SU-DHL-6 (cell line): ENCODE measurements around the gene C14orf93.

Experiments
- H2AFZ ChIP-seq: fragments of 200-600 bp; sonication (generic); 2 replicates; pipeline ENCODE4 v1.6.1; 2014; ENCODE audit warnings: low read depth, mild to moderate bottlenecking, moderate library complexity, mixed read lengths, antibody characterized with exemption, low read length; ENCODE audit not compliant: severe bottlenecking
- H3F3A ChIP-seq: fragments of 200-600 bp; shearing (Covaris generic); 2 replicates; pipeline ENCODE4 v1.6.0; 2016; ENCODE audit warnings: antibody characterized with exemption, mild to moderate bottlenecking; ENCODE audit not compliant: insufficient read depth
- H3K27ac ChIP-seq: fragments of 200-600 bp; sonication (generic); 2 replicates; pipeline ENCODE4 v1.5.1; 2016; ENCODE audit warnings: low read depth, mild to moderate bottlenecking, low read length, moderate library complexity, mixed read lengths
- H3K27me3 ChIP-seq: fragments of 200-600 bp; sonication (generic), shearing (Covaris generic); 2 replicates; pipeline ENCODE4 v1.6.0; 2014; ENCODE audit warnings: mild to moderate bottlenecking, low read length
- H3K36me3 ChIP-seq: fragments of 200-600 bp; sonication (generic); 2 replicates; pipeline ENCODE4 v1.6.1; 2014; ENCODE audit warnings: mild to moderate bottlenecking, low read length, mixed read lengths
- H3K4me2 ChIP-seq: fragments of 300-600, 200-600 bp; shearing (Covaris generic), sonication (generic); 2 replicates; pipeline ENCODE4 v1.6.0; 2014; ENCODE audit warnings: low read length, low read depth, mild to moderate bottlenecking; ENCODE audit not compliant: poor library complexity, severe bottlenecking
- H3K4me3 ChIP-seq: fragments of 200-600 bp; sonication (generic); 2 replicates; pipeline ENCODE4 v1.5.1; 2014; ENCODE audit warnings: antibody characterized with exemption, low read length, mild to moderate bottlenecking, mixed read lengths; ENCODE audit not compliant: insufficient read depth, poor library complexity, severe bottlenecking
- H3K79me2 ChIP-seq: fragments of 200-600 bp; sonication (generic); 2 replicates; pipeline ENCODE4 v1.6.1; 2014; ENCODE audit warnings: mild to moderate bottlenecking, low read length, moderate library complexity; ENCODE audit not compliant: insufficient read depth
- H3K9ac ChIP-seq: fragments of 200-600 bp; sonication (generic); 2 replicates; pipeline ENCODE4 v1.7.0; 2014; ENCODE audit warnings: mild to moderate bottlenecking, low read length
- H3K9me2 ChIP-seq: fragments of 200-600 bp; sonication (generic); replicated peaks from 2 replicates; pipeline ENCODE4 v1.6.1; 2014; ENCODE audit warnings: low read length; ENCODE audit not compliant: insufficient read depth
- H3K9me3 ChIP-seq: fragments of 200-600 bp; sonication (generic); 2 replicates; pipeline ENCODE4 v1.6.1; 2014; ENCODE audit warnings: low read length, mixed read lengths; ENCODE audit not compliant: insufficient read depth
- H4K20me1 ChIP-seq: fragments of 200-600 bp; sonication (generic); 2 replicates; pipeline ENCODE4 v1.6.1; 2014; ENCODE audit warnings: low read depth, mild to moderate bottlenecking, antibody characterized with exemption, low read length, moderate library complexity, mixed read lengths
- EZH2phosphoT487 ChIP-seq: fragments of 200-600 bp; sonication (generic), shearing (Covaris generic); conservative IDR thresholded peaks from 2 replicates; pipeline ENCODE4 v1.6.1; 2018; ENCODE audit warnings: mild to moderate bottlenecking, antibody characterized with exemption, low read length, moderate library complexity, mixed read lengths
- TF ChIP-seq, protein P1 (sequence below): fragments of 200-600 bp; sonication (generic); IDR thresholded peaks from one replicate; pipeline ENCODE4 v1.5.1; 2017; ENCODE audit warnings: antibody characterized with exemption, mild to moderate bottlenecking, low read length, moderate library complexity; ENCODE audit not compliant: insufficient read depth, poor library complexity, severe bottlenecking

C14orf93 gene

DNA sequence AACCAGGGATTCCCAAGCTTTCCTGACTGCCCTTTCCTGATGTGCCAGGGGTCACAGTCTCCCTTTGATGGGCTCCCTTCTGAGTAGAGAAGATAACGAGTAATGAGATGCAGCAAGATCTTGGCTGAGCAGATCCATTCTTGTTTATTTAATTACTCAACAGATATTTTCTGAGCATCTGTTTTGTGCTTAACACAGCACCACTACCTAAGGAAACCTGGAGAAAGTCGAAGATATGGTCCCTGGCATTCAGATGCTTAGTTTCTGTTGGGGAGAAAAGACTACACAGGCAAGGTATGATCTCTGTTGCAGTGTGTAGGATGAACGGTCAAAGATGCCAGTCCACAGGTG lies 31.5 kb downstream of the C14orf93 start:
- Histone ChIP-seq H3K27me3 (no peaks in the 10 kb centered on the region), H3F3A (no peaks in the 10 kb centered on the region), H2AFZ (no peak overlapping the region), H4K20me1 (no peaks in the 10 kb centered on the region), H3K9me3 (no peaks in the 10 kb centered on the region), H3K27ac (no peak overlapping the region), H3K79me2 (no peaks in the 10 kb centered on the region), H3K4me2 (no peak overlapping the region), H3K36me3 (no peaks in the 10 kb centered on the region), H3K4me3 (no peak overlapping the region), H3K9me2 (no peaks in the 10 kb centered on the region), H3K9ac (no peak overlapping the region)
- TF ChIP-seq, protein P1, sequence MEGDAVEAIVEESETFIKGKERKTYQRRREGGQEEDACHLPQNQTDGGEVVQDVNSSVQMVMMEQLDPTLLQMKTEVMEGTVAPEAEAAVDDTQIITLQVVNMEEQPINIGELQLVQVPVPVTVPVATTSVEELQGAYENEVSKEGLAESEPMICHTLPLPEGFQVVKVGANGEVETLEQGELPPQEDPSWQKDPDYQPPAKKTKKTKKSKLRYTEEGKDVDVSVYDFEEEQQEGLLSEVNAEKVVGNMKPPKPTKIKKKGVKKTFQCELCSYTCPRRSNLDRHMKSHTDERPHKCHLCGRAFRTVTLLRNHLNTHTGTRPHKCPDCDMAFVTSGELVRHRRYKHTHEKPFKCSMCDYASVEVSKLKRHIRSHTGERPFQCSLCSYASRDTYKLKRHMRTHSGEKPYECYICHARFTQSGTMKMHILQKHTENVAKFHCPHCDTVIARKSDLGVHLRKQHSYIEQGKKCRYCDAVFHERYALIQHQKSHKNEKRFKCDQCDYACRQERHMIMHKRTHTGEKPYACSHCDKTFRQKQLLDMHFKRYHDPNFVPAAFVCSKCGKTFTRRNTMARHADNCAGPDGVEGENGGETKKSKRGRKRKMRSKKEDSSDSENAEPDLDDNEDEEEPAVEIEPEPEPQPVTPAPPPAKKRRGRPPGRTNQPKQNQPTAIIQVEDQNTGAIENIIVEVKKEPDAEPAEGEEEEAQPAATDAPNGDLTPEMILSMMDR: no peak
- no peak for TF ChIP-seq EZH2phosphoT487

DNA sequence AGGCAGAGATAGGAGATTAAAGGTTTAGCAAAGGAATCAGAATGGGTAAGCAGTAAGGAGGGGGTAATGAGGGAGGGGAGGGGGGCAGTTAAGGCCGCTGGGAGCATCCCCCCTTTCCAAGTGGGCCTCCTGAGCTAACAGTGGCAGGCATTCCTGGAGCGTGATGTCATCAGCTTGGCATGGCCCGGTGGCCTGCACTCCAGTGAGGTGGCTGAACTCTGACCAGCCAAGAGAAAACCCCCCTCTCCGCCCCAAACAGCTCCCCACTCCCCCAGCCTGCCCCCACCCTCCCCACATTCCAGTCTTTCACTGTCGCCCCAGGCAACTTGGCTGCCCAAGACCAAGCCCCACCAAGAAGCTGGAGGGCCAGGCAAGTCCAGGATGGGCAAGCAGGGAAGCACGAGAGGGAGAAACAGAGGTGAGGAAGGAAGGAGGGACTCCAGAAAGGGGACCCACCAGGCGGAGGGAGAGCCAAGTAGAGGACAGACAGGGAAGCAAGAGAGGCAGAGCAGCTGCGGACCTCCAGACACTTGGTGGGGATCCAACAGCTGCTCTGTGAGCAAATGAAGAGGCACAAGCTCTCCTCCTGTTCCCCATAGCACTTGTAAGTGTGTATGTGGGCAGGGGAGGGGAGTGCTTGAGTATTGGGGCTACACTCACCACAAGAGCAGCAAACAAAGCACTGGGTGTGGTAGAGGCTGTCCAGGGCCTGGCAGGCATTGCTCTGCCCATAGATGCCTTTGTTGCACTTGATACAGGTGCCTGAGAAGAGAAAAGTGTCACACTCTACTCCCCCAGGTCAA lies 32.1 kb downstream of the C14orf93 start:
- Histone ChIP-seq H3K4me2 (no peak overlapping the region), H3F3A (no peaks in the 10 kb centered on the region), H3K9ac (no peak overlapping the region), H3K27ac (no peak overlapping the region), H3K79me2 (no peaks in the 10 kb centered on the region), H4K20me1 (no peaks in the 10 kb centered on the region), H3K9me2 (no peaks in the 10 kb centered on the region), H3K27me3 (no peaks in the 10 kb centered on the region), H3K4me3 (no peak overlapping the region), H3K36me3 (no peaks in the 10 kb centered on the region), H2AFZ (no peak overlapping the region), H3K9me3 (no peaks in the 10 kb centered on the region)
- TF ChIP-seq, protein P1: no peak
- TF ChIP-seq EZH2phosphoT487: no peak

DNA sequence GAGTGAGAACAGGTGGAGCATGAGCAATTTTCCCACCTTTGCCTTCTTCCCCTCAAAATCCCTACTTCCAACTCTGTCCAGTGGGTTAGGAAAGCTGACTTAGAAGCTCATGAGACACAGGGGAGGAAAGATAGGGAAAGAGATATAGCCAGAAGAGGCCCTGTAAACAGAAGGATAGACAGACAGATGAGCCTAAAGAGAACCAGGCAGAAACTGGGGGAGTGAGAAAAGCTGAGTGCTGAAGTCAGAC lies 32.6 kb downstream of the C14orf93 start:
- H3K9ac ChIP-seq: no peak overlapping the region
- no peaks in the 10 kb centered on the region for H3K27me3 ChIP-seq
- no peak overlapping the region for H3K27ac ChIP-seq
- no peaks in the 10 kb centered on the region for H4K20me1 ChIP-seq
- TF ChIP-seq, protein P1: no peak
- no peak for TF ChIP-seq EZH2phosphoT487
- no peak overlapping the region for H3K4me2 ChIP-seq
- H3K9me2 ChIP-seq: no peaks in the 10 kb centered on the region
- H3K79me2 ChIP-seq: no peaks in the 10 kb centered on the region
- H2AFZ ChIP-seq: no peak overlapping the region
- no peaks in the 10 kb centered on the region for H3F3A ChIP-seq
- H3K9me3 ChIP-seq: no peaks in the 10 kb centered on the region
- no peak overlapping the region for H3K4me3 ChIP-seq
- no peaks in the 10 kb centered on the region for H3K36me3 ChIP-seq
